ENCODE results near the gene BABAM2. TPM values are rescaled to one million over a fixed set of nuclear protein-coding genes. Genes with fewer than 3 reads are reported as not detected.

The BABAM2 gene
- total RNA-seq, 4 donors from 2014 or later: 24.3 to 46.1 (median 44.5) TPM

DNA sequence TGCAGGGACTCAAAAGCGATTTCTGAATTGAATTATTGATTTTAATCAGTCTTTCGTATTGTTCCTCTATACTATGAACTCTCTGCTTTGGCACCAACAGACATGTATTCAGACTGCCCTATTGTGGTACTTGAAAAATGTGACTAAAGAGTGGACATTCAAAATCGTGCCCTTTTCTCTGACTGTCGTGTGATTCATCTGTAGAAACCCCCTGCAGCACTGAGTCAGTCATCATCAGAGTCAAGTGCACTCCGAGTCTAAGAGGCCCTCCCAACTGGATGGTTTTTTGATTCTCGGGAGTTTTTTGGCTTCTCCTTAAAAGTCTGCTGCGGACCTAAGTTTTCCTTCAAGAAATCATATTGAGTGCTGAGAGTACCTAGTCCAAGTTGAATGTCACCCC is 405.7 kb downstream of the BABAM2 start:
- no peak for DNase-seq (ENCODE audit: low spot score in 2 of 2)
- no peaks in the 10 kb centered on the region for H3K9me3 ChIP-seq
- H3K27me3 ChIP-seq: no peaks in the 10 kb centered on the region
- TF ChIP-seq, protein P1, sequence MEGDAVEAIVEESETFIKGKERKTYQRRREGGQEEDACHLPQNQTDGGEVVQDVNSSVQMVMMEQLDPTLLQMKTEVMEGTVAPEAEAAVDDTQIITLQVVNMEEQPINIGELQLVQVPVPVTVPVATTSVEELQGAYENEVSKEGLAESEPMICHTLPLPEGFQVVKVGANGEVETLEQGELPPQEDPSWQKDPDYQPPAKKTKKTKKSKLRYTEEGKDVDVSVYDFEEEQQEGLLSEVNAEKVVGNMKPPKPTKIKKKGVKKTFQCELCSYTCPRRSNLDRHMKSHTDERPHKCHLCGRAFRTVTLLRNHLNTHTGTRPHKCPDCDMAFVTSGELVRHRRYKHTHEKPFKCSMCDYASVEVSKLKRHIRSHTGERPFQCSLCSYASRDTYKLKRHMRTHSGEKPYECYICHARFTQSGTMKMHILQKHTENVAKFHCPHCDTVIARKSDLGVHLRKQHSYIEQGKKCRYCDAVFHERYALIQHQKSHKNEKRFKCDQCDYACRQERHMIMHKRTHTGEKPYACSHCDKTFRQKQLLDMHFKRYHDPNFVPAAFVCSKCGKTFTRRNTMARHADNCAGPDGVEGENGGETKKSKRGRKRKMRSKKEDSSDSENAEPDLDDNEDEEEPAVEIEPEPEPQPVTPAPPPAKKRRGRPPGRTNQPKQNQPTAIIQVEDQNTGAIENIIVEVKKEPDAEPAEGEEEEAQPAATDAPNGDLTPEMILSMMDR (IDR thresholded peaks at IDR 0.05): no peak
- TF ChIP-seq POLR2A (IDR thresholded peaks at IDR 0.05) (no peak), EP300 (IDR thresholded peaks at IDR 0.05) (no peak)
- peak overlapping the region in 1 of 4 donors; percentile 12 for H3K27ac ChIP-seq
- peaks cover 0 to 17% (median 0%) of the 10 kb centered on the region in 3 donors for H3K36me3 ChIP-seq
- 64 to 65% methylated on average over 7 of the region's 7 CpGs for WGBS, 2 donors
- H3K4me3 ChIP-seq: no peak overlapping the region
- H3K4me1 ChIP-seq: no peaks in the 10 kb centered on the region

DNA sequence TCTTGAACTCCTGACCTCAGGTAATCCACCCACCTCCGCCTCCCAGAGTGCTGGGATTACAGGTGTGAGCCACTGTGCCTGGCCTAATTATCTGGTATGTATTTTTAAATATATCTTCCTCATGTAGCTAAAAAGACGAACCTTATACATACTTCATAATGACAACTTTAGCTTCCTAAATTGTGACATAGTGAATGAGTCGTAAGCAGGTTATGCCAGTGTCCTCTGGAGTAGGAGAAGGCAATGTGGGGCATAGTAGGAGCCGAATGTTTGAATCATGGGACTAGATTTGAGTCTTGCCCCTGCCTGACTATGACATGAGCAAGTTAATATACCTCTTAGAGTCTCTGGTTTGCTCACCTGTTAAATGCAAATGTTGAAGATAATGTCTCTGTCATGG is 406.4 kb downstream of the BABAM2 start:
- TF ChIP-seq EP300 (IDR thresholded peaks at IDR 0.05): no peak
- Histone ChIP-seq H3K9me3 (no peaks in the 10 kb centered on the region), H3K27ac (no peak overlapping the region), H3K36me3 (peaks cover 0 to 17% (median 0%) of the 10 kb centered on the region in 3 donors), H3K27me3 (no peaks in the 10 kb centered on the region), H3K4me1 (no peaks in the 10 kb centered on the region), H3K4me3 (no peak overlapping the region)
- no peak for DNase-seq (ENCODE audit: low spot score in 2 of 2)
- 96 to 97% methylated on average over 4 of the region's 4 CpGs for WGBS, 2 donors

DNA sequence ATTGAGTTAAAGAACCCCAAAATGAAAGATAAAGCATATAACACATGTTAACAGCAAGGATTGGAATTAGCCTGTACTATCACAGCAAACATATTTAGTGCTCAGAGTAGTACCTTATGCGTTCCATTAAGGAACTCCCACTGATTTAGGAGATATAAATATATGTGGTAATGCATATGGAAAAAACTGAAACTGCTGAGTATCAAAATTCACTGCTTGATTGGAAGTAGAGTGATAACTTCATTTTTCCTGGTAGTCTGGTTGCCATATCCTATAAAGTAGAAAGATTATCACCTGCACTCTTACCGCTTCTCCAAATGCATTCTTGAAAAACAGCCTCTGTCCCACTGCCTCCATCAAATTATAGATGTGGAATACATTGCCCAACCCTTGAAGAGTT is 407.0 kb downstream of the BABAM2 start:
- H3K27ac ChIP-seq: no peak overlapping the region
- no peaks in the 10 kb centered on the region for H3K4me1 ChIP-seq
- TF ChIP-seq, protein P1 (IDR thresholded peaks at IDR 0.05): no peak
- TF ChIP-seq POLR2A (IDR thresholded peaks at IDR 0.05): no peak
- TF ChIP-seq EP300 (IDR thresholded peaks at IDR 0.05): no peak
- DNase-seq (ENCODE audit: low spot score in 2 of 2): no peak
- no peaks in the 10 kb centered on the region for H3K9me3 ChIP-seq
- H3K36me3 ChIP-seq: peaks cover 0 to 19% (median 0%) of the 10 kb centered on the region in 3 donors
- no peaks in the 10 kb centered on the region for H3K27me3 ChIP-seq
- H3K4me3 ChIP-seq: no peak overlapping the region
- 95 to 96% methylated on average over 2 of the region's 2 CpGs for WGBS, 2 donors

DNA sequence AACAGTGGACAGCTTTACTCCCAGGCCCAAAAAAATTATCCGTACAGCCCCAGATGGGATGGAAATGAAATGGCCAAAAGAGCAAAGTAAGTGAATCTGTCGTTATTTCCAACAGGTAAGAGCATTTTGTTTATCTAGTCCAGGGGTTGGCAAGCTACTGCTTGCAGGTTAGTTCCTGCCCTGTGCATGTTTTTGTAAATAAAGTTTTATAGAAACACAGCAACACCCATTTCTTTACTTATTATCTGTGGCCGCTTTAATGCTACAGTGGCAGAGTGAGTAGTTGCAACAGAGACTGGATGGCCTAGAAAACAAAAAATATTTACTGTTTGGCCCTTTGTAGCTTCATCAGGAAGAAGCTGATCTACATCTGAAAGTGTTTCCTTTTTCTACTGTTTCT is 407.9 kb downstream of the BABAM2 start:
- Histone ChIP-seq H3K4me1 (no peaks in the 10 kb centered on the region), H3K4me3 (no peak overlapping the region), H3K36me3 (peaks cover 0 to 25% (median 0%) of the 10 kb centered on the region in 3 donors), H3K9me3 (no peaks in the 10 kb centered on the region), H3K27ac (no peak overlapping the region), H3K27me3 (no peaks in the 10 kb centered on the region)
- WGBS, 2 donors: 85 to 94% methylated on average over 3 of the region's 3 CpGs
- TF ChIP-seq, protein P1 (IDR thresholded peaks at IDR 0.05): no peak
- no peak for TF ChIP-seq POLR2A (IDR thresholded peaks at IDR 0.05)
- no peak for TF ChIP-seq EP300 (IDR thresholded peaks at IDR 0.05)
- DNase-seq (ENCODE audit: low spot score in 2 of 2): no peak

DNA sequence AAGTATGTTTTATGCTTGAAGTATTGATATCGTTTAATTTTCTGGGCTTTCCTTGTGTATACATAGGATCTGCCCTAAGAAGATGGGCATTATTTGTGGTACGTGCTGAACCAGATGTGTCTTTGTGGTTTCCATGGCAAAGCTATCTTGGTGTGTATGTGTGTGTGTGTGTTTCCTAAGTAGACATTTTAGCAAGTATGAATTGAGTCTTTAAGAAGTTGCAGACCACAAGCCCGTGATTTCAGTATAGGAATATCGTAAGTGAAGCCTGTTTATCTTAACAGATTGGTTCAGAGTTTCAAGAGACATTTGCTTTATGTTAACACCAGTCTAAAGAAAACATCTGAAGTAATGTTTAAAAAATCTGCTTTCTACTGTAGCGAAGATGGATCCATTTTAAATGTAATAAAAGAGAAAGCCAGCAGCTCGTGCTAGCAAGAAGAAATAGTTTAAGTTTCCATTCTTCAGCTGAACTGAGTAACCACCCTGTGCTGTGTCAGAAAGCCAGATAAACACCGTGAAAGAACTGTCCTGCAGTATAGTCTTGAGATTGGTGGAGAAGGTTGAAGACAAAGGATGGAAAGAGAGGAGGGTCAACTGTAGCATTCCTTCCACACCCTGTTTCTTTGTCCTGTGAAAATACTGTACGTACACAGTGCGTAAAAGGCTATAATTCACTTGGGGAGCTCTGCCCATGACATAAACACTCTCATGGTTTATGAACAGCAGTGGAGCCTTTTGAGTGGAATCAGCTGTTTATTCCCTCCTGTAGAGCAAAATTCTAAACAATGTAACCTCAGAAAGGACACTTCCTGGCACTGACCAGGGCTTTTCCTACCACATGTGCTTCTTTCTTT is 410.2 kb downstream of the BABAM2 start:
- no peak for TF ChIP-seq EP300 (IDR thresholded peaks at IDR 0.05)
- peaks cover 0 to 33% (median 0%) of the 10 kb centered on the region in 3 donors for H3K36me3 ChIP-seq
- peaks cover 0 to 12% (median 0%) of the 10 kb centered on the region in 4 donors for H3K9me3 ChIP-seq
- H3K4me3 ChIP-seq: no peak overlapping the region
- H3K4me1 ChIP-seq: no peaks in the 10 kb centered on the region
- peak overlapping the region in 2 of 4 donors; percentile 18 for H3K27ac ChIP-seq
- WGBS, 2 donors: 43% methylated on average over 9 of the region's 9 CpGs
- no peak for DNase-seq (ENCODE audit: low spot score in 2 of 2)
- no peaks in the 10 kb centered on the region for H3K27me3 ChIP-seq

DNA sequence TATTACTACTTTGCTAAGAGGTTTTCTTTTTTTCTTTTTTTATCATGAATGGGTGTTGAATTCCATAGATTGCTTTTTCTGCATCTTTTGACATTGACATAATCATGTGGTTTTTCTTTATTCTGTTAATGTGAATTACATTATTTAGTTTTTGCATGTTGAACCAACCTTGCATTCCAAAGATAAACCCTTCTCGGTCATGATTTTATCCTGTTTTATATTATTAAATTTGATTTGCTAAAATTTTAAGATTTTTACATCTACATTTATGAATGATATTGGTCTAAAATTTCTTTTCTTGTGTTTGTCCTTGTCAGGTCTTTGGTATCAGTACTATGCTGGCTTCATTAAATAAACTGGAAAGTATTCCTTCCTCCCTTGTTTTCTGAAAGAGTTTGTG is 414.7 kb downstream of the BABAM2 start:
- H3K36me3 ChIP-seq: peaks cover 0 to 33% (median 0%) of the 10 kb centered on the region in 3 donors
- no peak overlapping the region for H3K27ac ChIP-seq
- H3K27me3 ChIP-seq: no peaks in the 10 kb centered on the region
- no peak overlapping the region for H3K4me3 ChIP-seq
- TF ChIP-seq, protein P1 (IDR thresholded peaks at IDR 0.05): no peak
- TF ChIP-seq POLR2A (IDR thresholded peaks at IDR 0.05): no peak
- TF ChIP-seq EP300 (IDR thresholded peaks at IDR 0.05): no peak
- peaks cover 0 to 12% (median 0%) of the 10 kb centered on the region in 4 donors for H3K9me3 ChIP-seq
- no peaks in the 10 kb centered on the region for H3K4me1 ChIP-seq
- no peak for DNase-seq (ENCODE audit: low spot score in 2 of 2)
- WGBS, 2 donors: 93 to 94% methylated on average over 1 of the region's 1 CpG
